ENCODE data around the gene DGKQ.

GRCh38 chr4:1011022-1011665, 37.8 kb upstream of the DGKQ start, which contains the start of gene FGFRL1:
- TF ChIP-seq, protein P1, sequence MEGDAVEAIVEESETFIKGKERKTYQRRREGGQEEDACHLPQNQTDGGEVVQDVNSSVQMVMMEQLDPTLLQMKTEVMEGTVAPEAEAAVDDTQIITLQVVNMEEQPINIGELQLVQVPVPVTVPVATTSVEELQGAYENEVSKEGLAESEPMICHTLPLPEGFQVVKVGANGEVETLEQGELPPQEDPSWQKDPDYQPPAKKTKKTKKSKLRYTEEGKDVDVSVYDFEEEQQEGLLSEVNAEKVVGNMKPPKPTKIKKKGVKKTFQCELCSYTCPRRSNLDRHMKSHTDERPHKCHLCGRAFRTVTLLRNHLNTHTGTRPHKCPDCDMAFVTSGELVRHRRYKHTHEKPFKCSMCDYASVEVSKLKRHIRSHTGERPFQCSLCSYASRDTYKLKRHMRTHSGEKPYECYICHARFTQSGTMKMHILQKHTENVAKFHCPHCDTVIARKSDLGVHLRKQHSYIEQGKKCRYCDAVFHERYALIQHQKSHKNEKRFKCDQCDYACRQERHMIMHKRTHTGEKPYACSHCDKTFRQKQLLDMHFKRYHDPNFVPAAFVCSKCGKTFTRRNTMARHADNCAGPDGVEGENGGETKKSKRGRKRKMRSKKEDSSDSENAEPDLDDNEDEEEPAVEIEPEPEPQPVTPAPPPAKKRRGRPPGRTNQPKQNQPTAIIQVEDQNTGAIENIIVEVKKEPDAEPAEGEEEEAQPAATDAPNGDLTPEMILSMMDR (IDR thresholded peaks at IDR 0.05; ENCODE audit: insufficient read depth, low read length, poor library complexity, severe bottlenecking): no peak
- TF ChIP-seq EZH2phosphoT487 (conservative IDR thresholded peaks at IDR 0.05; ENCODE audit: low read length): no peak

Measured in SU-DHL-6 (cell line).